NT2/D1 (cell line): ENCODE measurements around the gene RDH16.

Experiments
- SUZ12 ChIP-seq: IDR thresholded peaks from 2 replicates; pipeline ENCODE4 v1.6.1; 2011; ENCODE audit not compliant: insufficient read length, insufficient read depth; ENCODE audit errors: extremely low read depth
- YY1 ChIP-seq: IDR thresholded peaks from 2 replicates; pipeline ENCODE4 v1.6.1; 2011; ENCODE audit not compliant: insufficient read length, insufficient read depth
- ZNF274 ChIP-seq: IDR thresholded peaks from 2 replicates; pipeline ENCODE4 v1.6.1; 2011; ENCODE audit warnings: mild to moderate bottlenecking, low read depth, low read length

DNA sequence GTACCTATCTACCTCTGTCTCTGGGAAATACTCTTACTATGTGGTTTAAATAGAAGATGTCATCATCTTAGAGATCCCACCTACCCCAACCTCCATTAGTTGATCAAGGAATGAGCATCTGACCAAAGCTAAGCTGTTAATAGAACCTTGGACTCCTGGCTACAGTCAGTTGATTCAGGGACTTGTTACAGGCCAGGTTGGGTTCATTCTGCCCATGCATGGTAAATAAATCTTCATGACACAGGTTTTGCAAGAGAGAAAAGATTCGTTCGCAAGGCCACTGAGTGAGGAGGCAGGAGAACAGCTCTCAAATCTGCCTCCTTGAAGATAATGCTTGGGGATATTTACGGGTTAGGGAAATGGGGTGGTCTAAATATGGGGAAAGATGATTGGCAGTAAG is 42.7 kb downstream of the RDH16 start:
- TF ChIP-seq YY1 (no peak), ZNF274 (no peak), SUZ12 (no peak)
